PC-3 (cell line): ENCODE results near the gene USHBP1. TPM values are rescaled to one million over a fixed set of nuclear protein-coding genes. Genes with fewer than 3 reads are reported as not detected.
A peak's percentile ranks its signal among the peaks of the same experiment; 100 is the strongest.

Experiments used
- ATAC-seq: fragments of 200-7000 bp; cut with Tn5 transposase; 2 replicates; pipeline ENCODE4 v1.9.1; 2020; ENCODE audit warnings: mild to moderate bottlenecking, moderate library complexity
- BruUV-seq: library from RNA; stranded (reverse); fragments of 400-500 nt; replicated peaks from 2 replicates; lab custom pipeline; 2021; lab: Mats Ljungman, UMichigan
- CTCF ChIA-PET: fragments of 300-600 bp; sonication (Branson Sonifier 250); formaldehyde crosslinking; loops from one replicate; lab custom pipeline; 2022; ENCODE audit warnings: antibody characterized with exemption; lab: Charles Lee
- POLR2A ChIA-PET: fragments of 300-600 bp; sonication (Branson Sonifier 250); formaldehyde crosslinking; loops from one replicate; lab custom pipeline; 2022; ENCODE audit warnings: antibody characterized with exemption; ENCODE audit not compliant: unreplicated experiment; lab: Charles Lee
- DNase-seq: peaks from one replicate; pipeline ENCODE4 v3.0.0-alpha.2; 2015
- H2AFZ ChIP-seq: fragments of 300-600 bp; sonication (generic); 2 replicates; pipeline ENCODE4 v1.6.0; 2016; ENCODE audit warnings: antibody characterized with exemption, low read length
- H3F3A ChIP-seq: fragments of 300-600 bp; sonication (generic); one replicate; pipeline ENCODE4 v1.6.0; 2017; ENCODE audit warnings: antibody characterized with exemption, low read length, control low read depth, mild to moderate bottlenecking; ENCODE audit not compliant: unreplicated experiment
- H3K27ac ChIP-seq: fragments of 300-600 bp; sonication (generic); 2 replicates; pipeline ENCODE4 v1.5.1; 2016; ENCODE audit warnings: mild to moderate bottlenecking, low read length
- H3K27me3 ChIP-seq: fragments of 300-600 bp; sonication (generic); 2 replicates; pipeline ENCODE4 v1.6.1; 2016; ENCODE audit warnings: low read length, mixed read lengths
- H3K36me3 ChIP-seq: fragments of 300-600 bp; sonication (generic); 2 replicates; pipeline ENCODE4 v1.6.1; 2016; ENCODE audit warnings: low read depth, mixed run types, low read length, mixed read lengths
- H3K4me1 ChIP-seq: fragments of 300-600 bp; sonication (generic); 2 replicates; pipeline ENCODE4 v1.5.1; 2016; ENCODE audit warnings: low read length; ENCODE audit not compliant: insufficient read depth
- H3K4me2 ChIP-seq: fragments of 300-600 bp; sonication (generic); 2 replicates; pipeline ENCODE4 v1.6.0; 2016; ENCODE audit warnings: low read length
- H3K4me3 ChIP-seq: fragments of 300-600 bp; sonication (generic); 2 replicates; pipeline ENCODE4 v1.5.1; 2016; ENCODE audit warnings: mild to moderate bottlenecking, low read length, mixed read lengths
- H3K79me2 ChIP-seq: fragments of 300-600 bp; sonication (generic); 2 replicates; pipeline ENCODE4 v1.6.1; 2017; ENCODE audit warnings: low read length, mixed read lengths
- H3K9ac ChIP-seq: fragments of 300-600 bp; sonication (generic); 2 replicates; pipeline ENCODE4 v1.6.0; 2016; ENCODE audit warnings: mild to moderate bottlenecking, low read length
- H3K9me2 ChIP-seq: fragments of 300-600 bp; sonication (generic); replicated peaks from 2 replicates; pipeline ENCODE4 v1.6.1; 2016; ENCODE audit warnings: mixed run types, low read length, mixed read lengths
- H3K9me3 ChIP-seq: fragments of 300-600 bp; sonication (generic); 2 replicates; pipeline ENCODE4 v1.6.1; 2016; ENCODE audit warnings: low read length, mixed read lengths
- H4K20me1 ChIP-seq: fragments of 300-600 bp; sonication (generic); 2 replicates; pipeline ENCODE4 v1.6.1; 2016; ENCODE audit warnings: low read length, mixed read lengths
- CTCF ChIP-seq: fragments of 300-600 bp; sonication (generic); conservative IDR thresholded peaks from 2 replicates; pipeline ENCODE4 v1.5.1; 2017; ENCODE audit warnings: antibody characterized with exemption, low read depth, mild to moderate bottlenecking, low read length
- EZH2 ChIP-seq: fragments of 300-600 bp; sonication (generic); IDR thresholded peaks from one replicate; pipeline ENCODE4 v1.6.1; 2017; ENCODE audit warnings: antibody characterized with exemption, mild to moderate bottlenecking, low read length; ENCODE audit not compliant: unreplicated experiment
- EZH2phosphoT487 ChIP-seq: fragments of 300-600 bp; sonication (generic); IDR thresholded peaks from 2 replicates; pipeline ENCODE4 v1.6.1; 2018; ENCODE audit warnings: mild to moderate bottlenecking, antibody characterized with exemption, low read length, borderline replicate concordance
- intact Hi-C: fragments of 100-400 bp; cut with micrococcal nuclease; formaldehyde crosslinking; loops from 2 replicates; pipeline ENCODE4 v1.9.0; 2023
- total RNA-seq: library from RNA; depleted of rRNA; stranded (reverse); fragments of >200 nt; gene quantifications from 2 replicates; pipeline ENCODE4 v1.2.3, GENCODE V29; 2014

The USHBP1 gene
- total RNA-seq, 1 experiment from 2014 or later, result not detected

DNA sequence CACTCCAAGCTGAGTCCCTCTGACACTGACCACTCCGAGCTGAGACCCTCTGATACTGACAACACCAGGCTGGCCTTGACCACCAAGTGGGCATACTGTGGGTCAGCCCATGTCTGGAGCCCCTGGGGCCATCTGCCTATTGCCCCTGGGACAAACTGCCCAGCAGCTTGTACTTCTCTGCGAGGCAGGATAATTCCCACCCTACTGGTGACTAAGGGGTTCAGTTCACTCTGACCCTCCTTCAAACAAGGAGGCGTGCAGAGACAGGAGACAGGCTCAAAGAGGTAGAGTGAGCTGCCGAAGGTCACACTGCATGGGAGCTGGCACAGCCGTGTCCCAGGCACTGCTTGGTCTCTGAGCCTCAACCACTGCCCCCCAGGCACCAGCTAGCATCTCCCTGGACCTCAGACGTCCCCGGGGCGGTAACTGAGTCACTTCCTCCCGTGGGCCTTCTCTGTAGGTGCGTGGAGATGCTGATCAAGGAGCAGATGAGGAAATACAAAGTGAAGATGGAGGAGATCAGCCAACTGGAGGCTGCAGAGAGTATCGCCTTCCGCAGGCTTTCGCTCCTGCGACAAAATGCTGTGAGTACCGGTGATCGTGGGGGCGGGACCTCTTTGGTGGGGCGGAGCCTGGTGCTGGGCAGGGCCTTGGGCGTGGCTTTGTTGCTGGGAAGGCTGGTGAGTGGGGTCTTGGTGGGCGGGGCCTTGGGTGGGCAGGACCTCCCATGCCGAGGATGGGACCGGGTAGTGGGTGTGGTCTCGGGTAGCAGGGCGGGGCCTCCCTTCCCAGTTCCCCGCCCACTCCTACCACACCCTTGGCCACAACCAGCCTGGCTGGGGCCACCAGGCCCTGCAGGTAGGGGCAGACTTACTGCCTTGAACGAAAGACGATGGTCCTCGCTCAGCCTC, 55.2 kb downstream of the USHBP1 start:
- Histone ChIP-seq H3K4me3 (no peak overlapping the region), H3K27me3 (no peaks in the 10 kb centered on the region), H3K4me2 (no peak overlapping the region), H4K20me1 (no peaks in the 10 kb centered on the region), H3K4me1 (peaks cover 7% of the 10 kb centered on the region), H3K9me2 (no peaks in the 10 kb centered on the region), H3K27ac (no peak overlapping the region), H3K9ac (no peak overlapping the region), H3K36me3 (peaks cover 15% of the 10 kb centered on the region), H3F3A (peaks cover 7% of the 10 kb centered on the region), H3K79me2 (no peaks in the 10 kb centered on the region), H2AFZ (no peak overlapping the region), H3K9me3 (no peaks in the 10 kb centered on the region)
- DNase-seq (peak; percentile 39), ATAC-seq (peak; percentile 38; the same call in 1 of the 2 replicates)
- BruUV-seq, result no TSS peak
- POLR2A ChIA-PET, result no interaction called here
- TF ChIP-seq EZH2phosphoT487 (no peak), EZH2 (no peak), CTCF (no peak)
- CTCF ChIA-PET, result no interaction called here
- intact Hi-C loops, result no loop called here

- ATAC-seq, result no peak
- no peak overlapping the region for H3K4me2 ChIP-seq
- no peak overlapping the region for H3K9ac ChIP-seq
- H3K36me3 ChIP-seq, result peaks cover 15% of the 10 kb centered on the region
- CTCF ChIA-PET, result no interaction called here
- H3K27ac ChIP-seq, result no peak overlapping the region
- H3K79me2 ChIP-seq, result no peaks in the 10 kb centered on the region
- no TSS peak for BruUV-seq
- no peak overlapping the region for H3K4me3 ChIP-seq
- no peaks in the 10 kb centered on the region for H3K27me3 ChIP-seq
- no peaks in the 10 kb centered on the region for H3K9me2 ChIP-seq
- intact Hi-C loops, result no loop called here
- H3F3A ChIP-seq, result peaks cover 7% of the 10 kb centered on the region
- no peak for DNase-seq
- POLR2A ChIA-PET, result no interaction called here
- TF ChIP-seq EZH2, result no peak
- no peak for TF ChIP-seq EZH2phosphoT487
- no peak for TF ChIP-seq CTCF
- no peaks in the 10 kb centered on the region for H4K20me1 ChIP-seq
- H3K9me3 ChIP-seq, result no peaks in the 10 kb centered on the region
- no peak overlapping the region for H2AFZ ChIP-seq
- 0 out of 2 replicates have a peak, but pooled peaks cover 6% of the 10 kb centered on the region for H3K4me1 ChIP-seq
These were observed 57.6 kb downstream of the USHBP1 start for GRCh38 chr19:17206736-17207581.
